Suprapubic skin (tissue), 3 donors: ENCODE data around the gene SLC1A1.

Experiments
- CTCF ChIP-seq, 2 donors: fragments of 200-600 bp in 1 of 2; fragments of 450-650 bp in 1 of 2; sonication (generic) in 1 of 2; IDR thresholded peaks; one replicate each; pipeline ENCODE4 v1.5.1; 2016 to 2019; ENCODE audit warnings: antibody characterized with exemption in 2 of 2, mild to moderate bottlenecking in 1 of 2, moderate library complexity in 1 of 2
- EP300 ChIP-seq: sonication (generic); formaldehyde crosslinking; IDR thresholded peaks from one replicate; pipeline ENCODE4 v1.6.1; 2017; ENCODE audit warnings: antibody characterized with exemption

DNA sequence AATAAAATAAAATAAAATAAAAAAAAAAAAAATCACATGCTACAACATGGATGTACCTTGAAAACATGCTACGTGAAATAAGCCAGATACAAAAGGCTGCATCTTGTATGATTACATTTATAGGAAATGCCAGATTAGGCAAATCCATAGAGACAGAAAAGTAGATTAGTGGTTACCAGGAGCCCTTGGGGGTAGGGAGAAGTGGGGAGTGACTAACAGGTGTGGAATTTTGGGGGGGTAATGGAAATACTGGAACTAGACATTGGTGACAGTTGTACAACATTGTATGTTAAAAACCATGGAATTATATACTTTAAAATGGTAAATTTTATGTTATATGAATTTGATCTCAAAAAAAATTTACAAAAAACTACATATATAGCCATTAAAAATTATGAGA, 47.3 kb downstream of the SLC1A1 start:
- TF ChIP-seq CTCF (IDR thresholded peaks at IDR 0.05) (no peak), EP300 (no peak)
